Keratinocyte (primary cell): Measurements from ENCODE around the gene FLVCR1. TPM values are rescaled to one million over a fixed set of nuclear protein-coding genes. Genes with fewer than 3 reads are reported as not detected.

ENCODE experiments used
- DNase-seq: peaks from one replicate; pipeline ENCODE4 v3.0.0-alpha.2; 2011; ENCODE audit warnings: low read depth, missing footprints, low spot score
- FAIRE-seq: peaks from 2 replicates; lab custom pipeline; 2011; peaks lifted over from hg19 to GRCh38; lab: Jason Lieb, UNC
- H2AFZ ChIP-seq: 2 replicates; pipeline ENCODE4 v1.6.0; 2012; ENCODE audit warnings: low read length, control low read depth, inconsistent platforms; ENCODE audit not compliant: control insufficient read depth
- H3K27ac ChIP-seq: 2 replicates; pipeline ENCODE4 v1.5.1; 2011; ENCODE audit warnings: low read length; ENCODE audit not compliant: control insufficient read depth, insufficient read depth
- H3K27me3 ChIP-seq: 3 replicates; pipeline ENCODE4 v1.6.0; 2011; ENCODE audit warnings: low read length; ENCODE audit not compliant: control insufficient read depth, insufficient read depth; ENCODE audit errors: extremely low read depth
- H3K36me3 ChIP-seq, 2 experiments: 2 replicates in 1 of 2; 3 replicates in 1 of 2; pipeline ENCODE4 v1.5.1; 2011; ENCODE audit warnings: low read length in 2 of 2, mild to moderate bottlenecking in 1 of 2; ENCODE audit not compliant: control insufficient read depth in 2 of 2, insufficient read depth in 2 of 2; ENCODE audit errors: extremely low read depth in 1 of 2
- H3K4me1 ChIP-seq: 3 replicates; pipeline ENCODE4 v1.5.1; 2011; ENCODE audit warnings: low read length; ENCODE audit not compliant: control insufficient read depth, insufficient read depth; ENCODE audit errors: extremely low read depth
- H3K4me2 ChIP-seq: 3 replicates; pipeline ENCODE4 v1.6.0; 2011; ENCODE audit warnings: low read depth, low read length; ENCODE audit not compliant: control insufficient read depth, insufficient read depth; ENCODE audit errors: extremely low read depth
- H3K4me3 ChIP-seq, 3 experiments: fragments of 200-600 bp in 1 of 3; sonication (generic) in 1 of 3; 2 replicates in 2 of 3; 3 replicates in 1 of 3; pipeline ENCODE4 v1.5.1; 2011 to 2016; ENCODE audit warnings: low read length in 3 of 3, mild to moderate bottlenecking in 3 of 3, control low read depth in 2 of 3, inconsistent platforms in 1 of 3, low read depth in 1 of 3, mixed read lengths in 1 of 3, mixed run types in 1 of 3, moderate library complexity in 1 of 3; ENCODE audit not compliant: control insufficient read depth in 2 of 3, insufficient read depth in 2 of 3; ENCODE audit errors: extremely low read depth in 1 of 3
- H3K79me2 ChIP-seq: 2 replicates; pipeline ENCODE4 v1.6.0; 2012; ENCODE audit warnings: low read length; ENCODE audit not compliant: control insufficient read depth, insufficient read depth
- H3K9ac ChIP-seq: 3 replicates; pipeline ENCODE4 v1.6.0; 2011; ENCODE audit warnings: low read length; ENCODE audit not compliant: control insufficient read depth, insufficient read depth; ENCODE audit errors: extremely low read depth
- H3K9me1 ChIP-seq: 3 replicates; pipeline ENCODE4 v1.6.0; 2011; ENCODE audit warnings: low read length; ENCODE audit not compliant: control insufficient read depth, insufficient read depth; ENCODE audit errors: extremely low read depth
- H3K9me3 ChIP-seq: 2 replicates; pipeline ENCODE4 v1.5.1; 2012; ENCODE audit warnings: low read depth, low read length; ENCODE audit not compliant: control insufficient read depth
- H4K20me1 ChIP-seq: 3 replicates; pipeline ENCODE4 v1.6.0; 2011; ENCODE audit warnings: low read length; ENCODE audit not compliant: control insufficient read depth, insufficient read depth; ENCODE audit errors: extremely low read depth
- EZH2 ChIP-seq: IDR thresholded peaks from one replicate; pipeline ENCODE4 v1.6.1; 2012; ENCODE audit warnings: inconsistent platforms, mild to moderate bottlenecking, low read length, moderate library complexity
- dilution Hi-C: fragments of 300-500 bp; cut with MboI; formaldehyde crosslinking; loops from one replicate; pipeline ENCODE4 v1.7.0; 2020; ENCODE audit warnings: low sequenced_read_pairs; ENCODE audit not compliant: extremely low pct_ligation_motif_present
- polyA plus RNA-seq, 5 experiments: library from polyadenylated mRNA; depleted of rRNA in 3 of 5; stranded (reverse) in 3 of 5; stranded (forward) in 1 of 5; unstranded in 1 of 5; fragments of >200 nt; gene quantifications; 1 replicate in 1 of 5; 2 replicates in 3 of 5; 3 replicates in 1 of 5; pipeline versions ENCODE4 v1.2.1 to v1.2.3, GENCODE V29; 2011 to 2012; ENCODE audit warnings: missing spikeins in 2 of 5, low read depth in 1 of 5, low replicate concordance in 1 of 5
- TF ChIP-seq, protein P1 (sequence below), 3 experiments: IDR thresholded peaks in 1 of 3; conservative IDR thresholded peaks in 1 of 3; optimal IDR thresholded peaks in 1 of 3; 2 replicates in 2 of 3; 3 replicates in 1 of 3; pipeline versions ENCODE3 to v1.5.1; 2011; ENCODE audit warnings: low read length in 3 of 3, mild to moderate bottlenecking in 3 of 3, moderate library complexity in 2 of 3, control low read depth in 1 of 3, inconsistent platforms in 1 of 3; ENCODE audit not compliant: insufficient read depth in 2 of 3; ENCODE audit errors: extremely low read depth in 1 of 3

Gene FLVCR1
- polyA plus RNA-seq, 1 donor (not counting 4 experiments of a cell fraction or from before 2014, with no cell fraction given), result 6.4 TPM

DNA sequence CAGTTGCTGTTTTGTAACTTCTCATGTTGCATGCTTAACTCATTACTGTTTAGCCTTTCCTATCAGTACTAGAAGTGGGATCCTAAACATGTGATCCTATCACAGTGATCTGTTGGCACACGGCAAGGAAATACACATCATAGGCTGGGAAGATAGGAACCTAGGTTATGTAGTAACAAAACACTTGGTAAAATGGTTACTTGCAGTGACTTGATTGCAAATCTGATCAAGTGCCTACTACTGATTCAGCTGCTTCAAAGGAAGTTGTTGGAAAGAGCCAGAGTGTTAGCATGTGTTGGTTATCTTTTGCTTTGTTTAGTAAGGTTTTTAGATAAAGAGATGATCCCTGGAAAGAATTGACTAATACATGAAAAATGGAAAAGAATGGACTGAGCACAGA, 83.4 kb downstream of the FLVCR1 start:
- FAIRE-seq, result no peak
- no peaks in the 10 kb centered on the region for H3K79me2 ChIP-seq
- H3K36me3 ChIP-seq, result no peaks in the 10 kb centered on the region
- no peaks in the 10 kb centered on the region for H3K9me1 ChIP-seq
- H3K9ac ChIP-seq, result no peak overlapping the region
- no peak overlapping the region for H3K4me3 ChIP-seq
- no peaks in the 10 kb centered on the region for H4K20me1 ChIP-seq
- H3K4me1 ChIP-seq, result no peaks in the 10 kb centered on the region
- no peak for TF ChIP-seq EZH2
- TF ChIP-seq, protein P1, sequence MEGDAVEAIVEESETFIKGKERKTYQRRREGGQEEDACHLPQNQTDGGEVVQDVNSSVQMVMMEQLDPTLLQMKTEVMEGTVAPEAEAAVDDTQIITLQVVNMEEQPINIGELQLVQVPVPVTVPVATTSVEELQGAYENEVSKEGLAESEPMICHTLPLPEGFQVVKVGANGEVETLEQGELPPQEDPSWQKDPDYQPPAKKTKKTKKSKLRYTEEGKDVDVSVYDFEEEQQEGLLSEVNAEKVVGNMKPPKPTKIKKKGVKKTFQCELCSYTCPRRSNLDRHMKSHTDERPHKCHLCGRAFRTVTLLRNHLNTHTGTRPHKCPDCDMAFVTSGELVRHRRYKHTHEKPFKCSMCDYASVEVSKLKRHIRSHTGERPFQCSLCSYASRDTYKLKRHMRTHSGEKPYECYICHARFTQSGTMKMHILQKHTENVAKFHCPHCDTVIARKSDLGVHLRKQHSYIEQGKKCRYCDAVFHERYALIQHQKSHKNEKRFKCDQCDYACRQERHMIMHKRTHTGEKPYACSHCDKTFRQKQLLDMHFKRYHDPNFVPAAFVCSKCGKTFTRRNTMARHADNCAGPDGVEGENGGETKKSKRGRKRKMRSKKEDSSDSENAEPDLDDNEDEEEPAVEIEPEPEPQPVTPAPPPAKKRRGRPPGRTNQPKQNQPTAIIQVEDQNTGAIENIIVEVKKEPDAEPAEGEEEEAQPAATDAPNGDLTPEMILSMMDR (optimal IDR thresholded peaks at IDR 0.05 in 1 of 3, IDR thresholded peaks at IDR 0.05 in 1 of 3, conservative IDR thresholded peaks at IDR 0.05 in 1 of 3; ENCODE audit: extremely low read depth in 1 of 3, insufficient read depth in 2 of 3, low read length in 3 of 3), result no peak
- H3K4me2 ChIP-seq, result no peak overlapping the region
- no peak for DNase-seq
- no peaks in the 10 kb centered on the region for H3K9me3 ChIP-seq
- H3K27me3 ChIP-seq, result no peaks in the 10 kb centered on the region
- dilution Hi-C loops, result no loop called here
- H3K27ac ChIP-seq, result no peak overlapping the region
- no peak overlapping the region for H2AFZ ChIP-seq

DNA sequence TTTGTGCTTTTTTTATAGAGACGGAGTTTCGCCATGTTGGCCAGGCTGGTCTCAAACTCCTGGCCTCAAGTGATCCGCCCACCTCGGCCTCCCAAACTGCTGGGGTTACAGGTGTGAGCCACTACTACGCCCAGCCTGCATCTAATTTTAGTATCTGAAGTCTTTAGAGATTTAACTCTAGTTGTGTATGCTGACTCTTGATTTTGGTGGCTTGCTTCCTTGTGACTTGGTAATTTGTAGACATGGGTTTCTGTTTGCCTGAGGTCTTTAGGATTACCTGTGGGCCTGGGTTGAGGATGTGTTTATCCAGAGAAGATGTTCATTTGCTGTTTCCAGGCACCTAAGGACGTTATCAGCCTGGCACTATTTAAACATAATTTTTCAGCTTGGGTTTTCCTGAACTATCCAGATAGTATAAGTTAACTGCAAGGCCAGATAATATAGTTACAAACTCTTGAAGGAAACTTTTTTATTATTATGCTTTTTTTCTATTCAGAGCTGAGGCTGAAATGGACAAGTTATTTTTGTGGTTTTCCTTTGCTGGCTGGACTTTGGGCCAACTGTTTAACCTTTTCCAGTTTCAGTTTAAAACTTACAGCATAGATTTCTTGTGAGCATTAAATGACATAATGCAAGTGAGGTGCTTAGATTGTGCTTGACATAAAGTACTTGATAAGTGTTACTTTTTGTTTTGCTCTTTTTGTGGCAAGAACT, 84.8 kb downstream of the FLVCR1 start:
- Histone ChIP-seq H3K9ac (no peak overlapping the region), H2AFZ (no peak overlapping the region), H3K27ac (no peak overlapping the region), H3K9me1 (no peaks in the 10 kb centered on the region), H3K4me1 (no peaks in the 10 kb centered on the region), H3K9me3 (no peaks in the 10 kb centered on the region), H3K79me2 (no peaks in the 10 kb centered on the region), H3K4me3 (no peak overlapping the region), H3K36me3 (no peaks in the 10 kb centered on the region), H3K27me3 (no peaks in the 10 kb centered on the region), H4K20me1 (no peaks in the 10 kb centered on the region), H3K4me2 (no peak overlapping the region)
- no peak for TF ChIP-seq EZH2
- TF ChIP-seq, protein P1 (optimal IDR thresholded peaks at IDR 0.05 in 1 of 3, IDR thresholded peaks at IDR 0.05 in 1 of 3, conservative IDR thresholded peaks at IDR 0.05 in 1 of 3; ENCODE audit: extremely low read depth in 1 of 3, insufficient read depth in 2 of 3, low read length in 3 of 3), result no peak
- FAIRE-seq (no peak), DNase-seq (no peak)
- dilution Hi-C loops, result no loop called here
